GM18907 (cell line): ENCODE results near the gene HS3ST5.
A peak's percentile ranks its signal among the peaks of the same experiment; 100 is the strongest.
"Not testable (repeated sequence)": the region's sequence is repeated elsewhere in the genome, so short reads cannot be mapped to it uniquely, and the experiment has no call there.

Experiments
- ATAC-seq: cut with Tn5 transposase; IDR thresholded peaks from one replicate; pipeline ENCODE4 v1.9.1; 2021; ENCODE audit warnings: mild to moderate bottlenecking, moderate library complexity; ENCODE audit not compliant: unreplicated experiment

HS3ST5 gene

GRCh38 chr6:114158411-114158810 lies 184.4 kb downstream of the HS3ST5 start:
- ATAC-seq, result no peak

GRCh38 chr6:114157848-114158247 lies 185.0 kb downstream of the HS3ST5 start:
- ATAC-seq, result no peak

GRCh38 chr6:114155763-114156162 lies 187.1 kb downstream of the HS3ST5 start:
- ATAC-seq, result no peak

DNA sequence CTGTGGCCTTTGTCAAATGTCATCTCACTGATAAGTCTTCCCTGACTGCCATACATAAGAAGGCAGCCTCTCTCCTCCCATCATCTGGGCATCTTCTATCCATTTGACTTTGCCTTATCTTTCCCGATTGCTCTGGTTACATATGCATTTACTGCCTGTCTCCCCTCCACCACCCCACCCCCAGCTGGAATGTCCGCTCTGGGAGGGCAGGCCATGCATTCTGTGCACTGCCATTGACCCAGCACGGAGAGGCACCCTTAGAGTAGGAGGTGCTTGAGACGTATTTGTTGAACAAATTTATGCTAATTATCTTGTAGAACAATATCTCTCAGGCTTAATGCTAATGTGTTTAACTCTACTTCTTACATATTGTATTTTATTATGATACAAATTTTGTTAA lies 188.0 kb downstream of the HS3ST5 start:
- no peak for ATAC-seq

GRCh38 chr6:114153448-114153847 lies 189.4 kb downstream of the HS3ST5 start:
- no peak for ATAC-seq

DNA sequence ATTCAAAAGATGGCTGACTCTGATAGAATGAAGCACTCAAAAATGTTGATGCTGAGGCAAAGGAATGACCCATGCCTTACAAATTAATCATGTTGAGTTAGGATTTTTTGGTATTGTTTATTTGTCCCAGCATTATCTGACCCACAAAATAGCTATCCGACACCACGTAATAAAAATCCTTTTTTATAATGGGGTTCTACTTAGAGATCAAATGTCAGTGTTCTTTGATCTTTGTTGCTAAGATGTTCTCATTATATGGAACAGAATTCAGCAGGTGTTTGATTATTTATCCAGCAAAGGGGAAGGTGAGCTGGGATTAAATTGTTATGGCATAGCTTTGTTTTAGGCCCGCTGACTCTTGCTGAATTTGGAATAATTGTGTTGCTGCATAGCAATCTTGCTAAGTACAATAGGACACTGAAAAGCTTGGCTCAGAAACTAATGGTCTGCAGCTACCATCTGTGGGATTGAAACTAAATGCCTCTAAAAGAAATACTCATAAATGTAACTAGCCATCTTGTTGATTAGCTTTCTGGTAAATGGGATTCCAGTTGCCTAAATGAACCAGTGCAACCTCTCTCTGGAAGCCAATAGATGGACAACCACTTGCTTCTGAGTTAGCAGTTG lies 191.6 kb downstream of the HS3ST5 start:
- no peak for ATAC-seq

DNA sequence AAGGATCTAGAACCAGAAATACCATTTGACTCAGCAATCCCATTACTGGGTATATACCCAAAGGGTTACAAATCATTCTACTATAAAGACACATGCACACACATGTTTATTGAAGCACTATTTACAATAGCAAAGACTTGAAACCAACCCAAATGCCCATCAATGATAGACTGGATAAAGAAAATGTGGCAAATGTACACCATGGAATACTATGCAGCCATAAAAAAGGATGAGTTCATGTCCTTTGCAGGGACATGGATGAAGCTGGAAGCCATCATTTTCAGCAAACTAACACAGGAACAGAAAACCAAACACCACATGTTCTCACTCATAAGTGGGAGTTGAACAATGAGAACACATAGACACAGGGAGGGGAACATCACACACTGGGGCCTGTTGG lies 193.6 kb downstream of the HS3ST5 start:
- not testable (repeated sequence) for ATAC-seq

DNA sequence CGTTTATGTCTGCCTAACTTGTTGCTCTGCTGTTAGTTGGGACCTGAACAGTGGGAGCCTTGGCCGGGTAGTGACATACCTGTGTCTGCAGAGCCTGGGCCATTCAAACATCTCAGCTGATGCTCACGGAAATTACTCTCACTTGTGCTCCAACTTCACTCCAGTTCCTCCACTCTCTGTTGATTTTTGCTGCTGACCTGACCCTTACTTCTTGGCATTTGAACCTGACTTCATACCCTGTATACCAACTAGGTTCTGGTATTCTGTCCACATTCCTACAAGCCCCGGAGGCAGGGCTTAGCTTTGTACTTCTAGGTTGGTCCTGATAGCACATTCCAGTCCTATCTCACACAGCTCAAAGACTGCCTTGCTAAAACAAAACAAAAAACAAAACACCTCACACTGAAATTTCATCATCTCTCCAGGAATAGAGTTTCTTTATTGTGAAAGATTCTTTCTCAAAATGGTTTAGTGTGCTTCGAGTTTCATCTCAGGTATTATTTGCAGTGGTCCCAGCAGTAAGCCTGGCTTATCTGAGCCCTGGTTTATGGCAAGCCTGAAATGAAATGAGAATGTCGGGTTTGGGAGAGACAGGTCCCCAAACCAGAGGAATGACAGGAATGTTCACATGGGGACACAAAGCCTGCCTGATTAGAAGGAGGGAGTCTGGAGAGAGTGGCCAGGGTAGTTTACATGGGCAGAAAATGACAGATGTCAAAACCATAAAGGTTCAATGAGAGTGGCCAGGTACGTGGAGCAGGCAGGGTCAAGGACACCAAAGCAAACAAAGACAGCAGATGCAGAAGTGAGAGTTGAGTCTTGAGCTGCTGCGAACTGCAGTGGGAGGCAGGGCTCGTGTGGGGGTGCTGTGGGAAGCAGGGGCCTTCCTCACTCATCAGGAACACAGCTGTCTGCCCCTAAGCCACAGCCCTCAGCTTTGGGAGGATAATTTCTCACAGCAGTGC lies 197.7 kb downstream of the HS3ST5 start:
- ATAC-seq, result no peak

GRCh38 chr6:114142258-114142657 lies 200.6 kb downstream of the HS3ST5 start:
- ATAC-seq, result no peak

DNA sequence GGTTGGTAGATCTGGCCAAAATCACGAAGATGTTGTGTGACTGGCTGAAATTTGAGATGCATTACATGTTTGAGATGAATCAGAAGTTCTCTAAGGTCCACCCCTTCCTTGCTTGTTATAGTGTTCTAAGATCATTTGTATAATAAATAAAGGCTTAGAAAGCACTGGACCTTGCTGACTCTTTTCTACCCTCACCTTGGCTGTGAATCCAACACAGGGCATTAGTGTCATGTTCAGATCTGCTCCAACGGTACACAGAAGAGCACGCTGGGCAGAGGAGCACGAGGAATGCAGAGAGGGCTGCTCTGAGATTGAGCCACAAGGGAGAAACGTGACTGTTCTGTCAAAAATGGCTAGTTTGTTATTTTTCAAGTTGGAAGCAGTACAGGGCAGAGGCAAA lies 202.4 kb downstream of the HS3ST5 start:
- no peak for ATAC-seq

DNA sequence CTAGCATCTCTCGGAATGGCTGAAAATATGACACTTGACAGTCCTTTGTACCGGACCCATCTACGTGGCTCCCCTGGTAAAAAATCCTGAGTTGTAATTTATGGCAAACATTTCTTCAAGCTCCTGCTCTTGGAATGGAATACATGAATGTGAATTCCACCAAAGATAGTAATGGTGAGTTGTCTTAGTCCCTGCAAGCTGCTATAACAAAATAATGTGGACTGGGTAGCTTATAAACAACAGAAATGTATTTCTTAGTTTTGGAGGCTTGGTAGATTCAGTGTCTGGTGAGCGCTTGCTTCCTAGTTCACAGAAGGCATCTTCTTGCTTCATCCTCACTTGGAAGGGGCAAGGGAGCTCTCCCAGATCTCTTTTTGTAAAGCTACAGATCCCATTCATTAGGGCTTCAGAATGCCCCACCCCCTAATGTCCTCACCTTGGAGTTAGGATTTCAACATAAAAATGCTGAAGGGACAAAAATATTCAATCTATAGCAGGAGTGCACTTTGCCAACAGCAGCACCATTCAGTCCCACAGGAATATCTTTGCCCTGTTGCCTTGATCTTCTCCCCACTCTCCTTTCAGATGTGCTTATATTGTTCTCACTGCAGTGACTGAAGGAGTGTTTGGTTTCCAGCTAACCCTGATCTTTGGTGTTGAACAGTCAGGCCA lies 204.1 kb downstream of the HS3ST5 start:
- ATAC-seq, result no peak

DNA sequence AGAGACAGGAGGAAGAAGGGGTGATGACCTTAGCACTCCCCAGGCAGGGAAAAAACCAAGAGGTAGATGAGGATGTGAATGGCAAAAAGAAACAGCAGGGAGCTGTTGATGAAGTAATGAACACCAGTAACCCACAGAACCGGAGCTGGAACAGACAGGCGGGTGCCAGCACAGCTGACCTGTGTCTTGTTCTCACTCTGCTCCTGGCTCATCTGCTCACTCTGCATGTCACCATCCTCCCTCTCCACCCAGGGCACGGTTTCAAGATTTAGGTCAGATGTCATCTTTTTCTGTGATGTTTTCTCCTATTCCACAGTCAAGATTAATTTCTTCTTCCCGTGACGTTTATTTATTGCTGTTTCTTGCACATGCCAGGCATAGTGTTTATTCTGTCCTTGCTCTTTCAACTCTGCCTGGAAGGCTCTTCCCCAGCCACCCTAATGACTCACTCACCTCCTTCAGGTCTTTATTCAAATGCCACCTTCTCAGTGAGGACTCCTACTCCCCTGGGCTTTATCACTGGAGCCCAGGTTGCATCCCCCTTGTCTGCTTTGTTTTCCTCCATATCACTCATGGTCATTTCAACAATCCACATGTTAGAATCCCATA lies 207.4 kb downstream of the HS3ST5 start:
- no peak for ATAC-seq

GRCh38 chr6:114133816-114134215 lies 209.0 kb downstream of the HS3ST5 start:
- ATAC-seq, result no peak

GRCh38 chr6:114131945-114132344 lies 210.9 kb downstream of the HS3ST5 start:
- ATAC-seq, result no peak

GRCh38 chr6:114125576-114125975 lies 217.2 kb downstream of the HS3ST5 start:
- ATAC-seq, result no peak

DNA sequence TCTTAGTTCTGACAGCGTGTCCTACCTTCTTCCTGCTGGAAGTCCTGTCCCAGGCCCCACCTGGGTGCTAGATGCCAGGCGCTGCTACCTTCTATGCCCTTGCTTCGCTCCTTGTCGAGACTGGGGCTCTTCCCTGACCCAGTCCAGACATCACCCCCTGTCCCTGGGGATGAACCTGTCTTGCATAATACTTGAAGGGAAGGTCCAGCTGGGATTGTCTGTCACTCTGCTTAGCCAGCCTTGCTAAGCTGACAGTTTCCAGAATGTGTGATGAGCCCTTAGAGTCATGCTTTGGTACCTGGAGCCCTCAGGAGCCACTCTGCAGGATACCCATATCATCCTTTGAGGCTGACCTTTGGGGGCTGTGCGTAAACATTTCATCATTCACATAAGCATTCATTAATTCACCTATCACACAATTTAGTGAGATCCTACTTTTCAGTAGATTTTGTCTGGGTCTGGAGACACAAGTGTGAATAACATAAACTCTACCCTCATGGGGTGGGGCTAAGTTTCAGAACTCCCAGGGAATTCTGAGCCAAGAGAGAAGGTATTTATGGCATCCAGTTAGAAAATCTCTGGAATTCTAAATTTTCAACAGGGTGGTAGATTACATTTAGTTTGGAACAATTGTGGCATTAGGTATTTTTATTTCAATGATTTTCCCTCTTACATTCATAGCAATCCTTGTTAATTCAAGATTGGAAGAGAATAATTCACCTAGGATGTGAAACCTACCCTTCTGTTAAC lies 220.7 kb downstream of the HS3ST5 start:
- ATAC-seq, result no peak

DNA sequence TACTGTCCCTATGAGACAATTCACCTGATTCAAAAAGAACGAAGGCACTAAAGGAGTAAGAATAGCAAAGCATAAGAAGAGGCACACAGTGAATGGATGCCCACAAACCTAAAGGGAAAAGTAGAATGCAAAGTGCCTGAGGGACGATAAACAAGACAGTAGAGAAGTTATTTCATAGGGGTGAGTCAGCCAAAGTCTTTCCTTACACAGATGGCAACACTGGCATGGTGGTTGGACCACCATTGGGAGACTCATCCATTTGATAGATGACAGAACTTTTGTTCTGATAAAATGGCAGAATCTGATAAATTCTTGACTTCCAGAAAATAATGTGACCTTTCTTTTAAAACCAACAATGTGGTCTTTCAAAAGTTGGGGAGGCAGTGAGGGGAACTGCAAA lies 223.8 kb downstream of the HS3ST5 start:
- no peak for ATAC-seq

DNA sequence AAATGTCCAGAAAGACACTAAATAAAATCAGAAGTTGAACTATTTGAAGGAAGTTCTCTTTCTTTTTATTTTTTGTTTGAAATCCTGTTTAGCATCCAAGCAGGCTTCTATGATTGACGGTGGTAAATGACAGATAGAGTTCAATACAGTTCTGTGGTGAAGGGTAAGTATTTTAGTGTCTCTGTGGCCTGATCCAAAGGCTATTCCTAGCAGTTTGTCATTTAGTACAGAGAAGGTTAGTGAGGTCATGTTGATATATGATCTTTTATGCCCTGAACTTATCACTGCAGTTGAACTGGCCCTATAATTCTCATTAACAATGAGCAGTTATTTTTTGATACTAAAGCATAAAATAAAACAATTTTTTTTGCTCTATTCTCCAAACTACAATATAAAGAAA lies 227.2 kb downstream of the HS3ST5 start:
- no peak for ATAC-seq

DNA sequence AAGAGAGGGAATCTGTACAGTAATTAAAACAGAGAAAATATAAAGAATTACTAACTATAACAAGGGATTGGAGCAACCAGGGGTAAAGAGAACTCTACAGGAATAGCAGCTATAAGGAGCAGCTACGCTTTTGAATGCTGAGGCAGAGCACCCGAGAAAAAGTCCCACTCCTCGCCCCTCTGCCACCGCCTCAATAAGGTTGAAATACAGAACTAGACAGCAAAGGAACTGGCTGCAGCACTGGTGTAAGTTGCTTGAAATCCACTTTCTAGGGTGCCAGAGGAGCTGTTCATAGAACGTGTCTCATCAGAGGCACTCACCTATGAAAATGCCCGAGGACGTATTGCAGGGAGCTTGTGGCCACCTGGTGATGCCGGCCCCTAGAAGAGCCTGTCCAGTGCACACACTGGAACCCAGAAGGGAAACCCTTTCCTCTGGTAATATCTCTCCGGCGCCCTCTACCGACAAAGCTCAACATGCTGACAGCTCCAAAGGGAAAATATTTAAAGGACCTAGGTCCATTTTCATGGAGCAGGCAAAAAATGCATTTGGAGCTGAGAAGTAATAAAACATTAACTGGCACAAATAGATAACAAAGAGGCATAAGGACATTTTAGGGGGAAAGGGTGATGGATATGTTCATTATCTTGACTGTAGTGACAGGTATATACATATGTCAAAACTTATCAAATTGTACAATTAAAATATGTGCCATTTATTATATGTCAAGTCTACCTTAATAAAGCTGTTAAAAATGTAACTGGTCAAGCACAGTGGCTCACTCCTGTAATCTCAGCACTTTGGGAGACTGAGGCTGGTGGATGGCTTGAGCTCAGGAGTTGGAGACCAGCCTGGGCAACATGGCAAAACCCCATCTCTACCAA lies 234.5 kb downstream of the HS3ST5 start:
- ATAC-seq, result peak; percentile 71

DNA sequence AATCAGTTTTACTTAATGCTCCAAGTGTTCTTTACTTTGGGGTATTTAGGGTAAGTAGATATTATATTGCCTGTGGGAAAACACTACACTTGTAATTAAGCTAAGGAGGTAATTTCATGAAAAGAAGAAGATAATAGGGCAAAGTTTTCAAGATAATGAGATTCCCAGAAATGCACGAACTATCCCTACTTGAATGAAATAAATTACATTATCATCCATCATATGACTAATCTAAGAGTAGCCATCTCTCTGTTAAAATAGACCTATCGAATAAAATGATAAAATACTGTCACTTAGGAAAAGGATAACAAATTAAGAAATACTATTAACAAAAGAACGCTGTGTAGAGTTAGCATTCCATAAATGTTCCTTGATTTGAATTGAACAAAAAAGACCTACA lies 236.8 kb downstream of the HS3ST5 start:
- ATAC-seq, result no peak
